Measurements from ENCODE around the gene GPR82. TPM values are rescaled to one million over a fixed set of nuclear protein-coding genes. Genes with fewer than 3 reads are reported as not detected.
A peak's percentile ranks its signal among the peaks of the same experiment; 100 is the strongest.
"Not testable (repeated sequence)": the region's sequence is repeated elsewhere in the genome, so short reads cannot be mapped to it uniquely, and the experiment has no call there.

GPR82 gene
- polyA plus RNA-seq, 6 donors from 2014 or later, result 0.16 to 0.52 (median 0.25) TPM

GRCh38 chrX:41705042-41705441, 18.9 kb upstream of the GPR82 start:
- DNase-seq, result no peak
- H3K9me3 Mint-ChIP-seq, result no peaks in the 10 kb centered on the region
- H3K4me1 Mint-ChIP-seq, result peaks cover 35 to 43% (median 42%) of the 10 kb centered on the region in 3 donors
- peak overlapping the region in 7 of 8 donors; percentile 19 to 51 (median 45) for H3K4me3 Mint-ChIP-seq
- H3K27me3 Mint-ChIP-seq, result no peaks in the 10 kb centered on the region
- no peak for ATAC-seq (ENCODE audit: low read depth in 2 of 2)
- no peaks in the 10 kb centered on the region for H3K36me3 Mint-ChIP-seq
- peak overlapping the region in 5 of 6 donors; percentile 21 to 94 (median 46) for H3K27ac Mint-ChIP-seq

GRCh38 chrX:41705680-41706374, 18.2 kb upstream of the GPR82 start:
- Mint-ChIP-seq H3K4me3 (peak overlapping the region; percentile 6 to 88 (median 76)), H3K27ac (peak overlapping the region; percentile 68 to 94 (median 80)), H3K36me3 (no peaks in the 10 kb centered on the region), H3K27me3 (no peaks in the 10 kb centered on the region), H3K9me3 (no peaks in the 10 kb centered on the region), H3K4me1 (peaks cover 35 to 43% (median 42%) of the 10 kb centered on the region in 3 donors)
- DNase-seq (peak; percentile 44), ATAC-seq (ENCODE audit: low read depth in 2 of 2) (peak; percentile 79 to 84)

GRCh38 chrX:41707218-41707617, 16.8 kb upstream of the GPR82 start:
- H3K27ac Mint-ChIP-seq, result peak overlapping the region in 4 of 6 donors; percentile 3 to 90 (median 61)
- peak; percentile 28 for DNase-seq
- no peaks in the 10 kb centered on the region for H3K27me3 Mint-ChIP-seq
- no peaks in the 10 kb centered on the region for H3K9me3 Mint-ChIP-seq
- H3K36me3 Mint-ChIP-seq, result no peaks in the 10 kb centered on the region
- ATAC-seq (ENCODE audit: low read depth in 2 of 2), result peak; percentile 42 to 46
- H3K4me1 Mint-ChIP-seq, result peaks cover 35 to 43% (median 42%) of the 10 kb centered on the region in 3 donors
- peak overlapping the region in 7 of 8 donors; percentile 11 to 76 (median 30) for H3K4me3 Mint-ChIP-seq

GRCh38 chrX:41708486-41708885, 15.5 kb upstream of the GPR82 start:
- Mint-ChIP-seq H3K36me3 (no peaks in the 10 kb centered on the region), H3K27me3 (peaks cover 0 to 7% (median 0%) of the 10 kb centered on the region in 3 donors), H3K4me3 (no peak overlapping the region), H3K9me3 (no peaks in the 10 kb centered on the region), H3K27ac (no peak overlapping the region), H3K4me1 (peaks cover 31 to 45% (median 40%) of the 10 kb centered on the region in 3 donors)
- no peak for DNase-seq
- ATAC-seq (ENCODE audit: low read depth in 2 of 2), result no peak

GRCh38 chrX:41711021-41711667, 12.8 kb upstream of the GPR82 start:
- H3K4me1 Mint-ChIP-seq, result peaks cover 18 to 41% (median 23%) of the 10 kb centered on the region in 3 donors
- peaks cover 0 to 7% (median 0%) of the 10 kb centered on the region in 3 donors for H3K27me3 Mint-ChIP-seq

GRCh38 chrX:41716222-41716621, 7.8 kb upstream of the GPR82 start:
- Mint-ChIP-seq H3K4me1 (peaks cover 25 to 46% (median 32%) of the 10 kb centered on the region in 3 donors), H3K36me3 (peaks cover 0 to 12% of the 10 kb centered on the region in 2 donors), H3K9me3 (peaks cover 0 to 25% (median 21%) of the 10 kb centered on the region in 7 donors), H3K27me3 (peaks cover 0 to 7% (median 0%) of the 10 kb centered on the region in 3 donors), H3K4me3 (peak overlapping the region in 6 of 8 donors; percentile 8 to 73 (median 36)), H3K27ac (no peak overlapping the region)
- no peak for DNase-seq
- ATAC-seq (ENCODE audit: low read depth in 2 of 2), result no peak

More at GRCh38 chrX:41711021-41711667, 12.8 kb upstream of the GPR82 start:
- DNase-seq (no peak), ATAC-seq (ENCODE audit: low read depth in 2 of 2) (no peak)
- Mint-ChIP-seq H3K36me3 (no peaks in the 10 kb centered on the region), H3K27ac (peak overlapping the region in 1 of 6 donors; percentile 30), H3K9me3 (no peaks in the 10 kb centered on the region), H3K4me3 (no peak overlapping the region)

GRCh38 chrX:41716767-41717473, 7.1 kb upstream of the GPR82 start:
- Mint-ChIP-seq H3K9me3 (peaks cover 0 to 25% (median 21%) of the 10 kb centered on the region in 7 donors), H3K27ac (peak overlapping the region in 1 of 6 donors; percentile 17), H3K36me3 (peaks cover 0 to 12% of the 10 kb centered on the region in 2 donors), H3K27me3 (peaks cover 0 to 7% (median 0%) of the 10 kb centered on the region in 3 donors), H3K4me1 (peaks cover 29 to 49% (median 36%) of the 10 kb centered on the region in 3 donors), H3K4me3 (peak overlapping the region; percentile 8 to 73 (median 22))
- DNase-seq (no peak), ATAC-seq (ENCODE audit: low read depth in 2 of 2) (peak; percentile 48 to 59)

- H3K4me3 Mint-ChIP-seq, result peak overlapping the region in 1 of 8 donors; percentile 20
- peaks cover 0 to 25% (median 21%) of the 10 kb centered on the region in 7 donors for H3K9me3 Mint-ChIP-seq
- peaks cover 37 to 65% (median 40%) of the 10 kb centered on the region in 3 donors for H3K4me1 Mint-ChIP-seq
- no peaks in the 10 kb centered on the region for H3K27me3 Mint-ChIP-seq
- H3K36me3 Mint-ChIP-seq, result peaks cover 0 to 12% of the 10 kb centered on the region in 2 donors
- H3K27ac Mint-ChIP-seq, result peak overlapping the region in 1 of 6 donors; percentile 26
- DNase-seq (no peak), ATAC-seq (ENCODE audit: low read depth in 2 of 2) (no peak)
Observed at GRCh38 chrX:41718481-41719235, 5.3 kb upstream of the GPR82 start.

- not testable (repeated sequence) for DNase-seq; ATAC-seq (ENCODE audit: low read depth in 2 of 2); H3K27me3 Mint-ChIP-seq
- H3K4me1 Mint-ChIP-seq, result peaks cover 35 to 72% (median 37%) of the 10 kb centered on the region in 3 donors
- peaks cover 0 to 25% (median 21%) of the 10 kb centered on the region in 7 donors for H3K9me3 Mint-ChIP-seq
- H3K4me3 Mint-ChIP-seq, result peak overlapping the region in 6 of 8 donors; percentile 7 to 74 (median 40)
- H3K27ac Mint-ChIP-seq, result peak overlapping the region in 1 of 6 donors; percentile 89
- H3K36me3 Mint-ChIP-seq, result peaks cover 0 to 12% of the 10 kb centered on the region in 2 donors
Observed at GRCh38 chrX:41719610-41720009, 4.4 kb upstream of the GPR82 start.

GRCh38 chrX:41720125-41720779, 3.7 kb upstream of the GPR82 start:
- H3K9me3 Mint-ChIP-seq, result peaks cover 0 to 25% (median 21%) of the 10 kb centered on the region in 7 donors
- ATAC-seq (ENCODE audit: low read depth in 2 of 2) (peak; percentile 74 to 79), DNase-seq (peak; percentile 46)
- H3K4me3 Mint-ChIP-seq, result peak overlapping the region in 5 of 8 donors; percentile 1 to 74 (median 43)
- no peak overlapping the region for H3K27ac Mint-ChIP-seq
- peaks cover 0 to 12% of the 10 kb centered on the region in 2 donors for H3K36me3 Mint-ChIP-seq
- peaks cover 35 to 72% (median 37%) of the 10 kb centered on the region in 3 donors for H3K4me1 Mint-ChIP-seq
- no peaks in the 10 kb centered on the region for H3K27me3 Mint-ChIP-seq

- Mint-ChIP-seq H3K4me1 (peaks cover 23 to 63% (median 30%) of the 10 kb centered on the region in 3 donors), H3K36me3 (peaks cover 0 to 12% of the 10 kb centered on the region in 2 donors), H3K9me3 (peaks cover 0 to 25% (median 21%) of the 10 kb centered on the region in 7 donors), H3K27me3 (no peaks in the 10 kb centered on the region), H3K4me3 (no peak overlapping the region), H3K27ac (no peak overlapping the region)
- ATAC-seq (ENCODE audit: low read depth in 2 of 2), result no peak
- no peak for DNase-seq
Observed at GRCh38 chrX:41721590-41721989, 2.4 kb upstream of the GPR82 start.

GRCh38 chrX:41722214-41722613, 1.8 kb upstream of the GPR82 start:
- DNase-seq, result no peak
- Mint-ChIP-seq H3K4me3 (peak overlapping the region in 1 of 8 donors; percentile 7), H3K27ac (peak overlapping the region in 1 of 6 donors; percentile 13), H3K36me3 (peaks cover 0 to 8% of the 10 kb centered on the region in 2 donors), H3K27me3 (no peaks in the 10 kb centered on the region), H3K4me1 (peaks cover 17 to 57% (median 24%) of the 10 kb centered on the region in 3 donors), H3K9me3 (peaks cover 0 to 19% (median 16%) of the 10 kb centered on the region in 7 donors)
- no peak for ATAC-seq (ENCODE audit: low read depth in 2 of 2)

All from naive B cell (primary cell).